OCI-LY3 (cell line): ENCODE results near the gene AP3S1.

Experiments
- EZH2phosphoT487 ChIP-seq: fragments of 200-600 bp; shearing (Covaris generic); IDR thresholded peaks from 2 replicates; pipeline ENCODE4 v1.6.1; 2018; ENCODE audit warnings: antibody characterized with exemption, mixed run types, low read depth
- TF ChIP-seq, protein P1 (sequence below): fragments of 200-600, 300-600 bp; sonication (generic); IDR thresholded peaks from 2 replicates; pipeline ENCODE4 v1.5.1; 2014; ENCODE audit warnings: antibody characterized with exemption, low read length, low read depth

DNA sequence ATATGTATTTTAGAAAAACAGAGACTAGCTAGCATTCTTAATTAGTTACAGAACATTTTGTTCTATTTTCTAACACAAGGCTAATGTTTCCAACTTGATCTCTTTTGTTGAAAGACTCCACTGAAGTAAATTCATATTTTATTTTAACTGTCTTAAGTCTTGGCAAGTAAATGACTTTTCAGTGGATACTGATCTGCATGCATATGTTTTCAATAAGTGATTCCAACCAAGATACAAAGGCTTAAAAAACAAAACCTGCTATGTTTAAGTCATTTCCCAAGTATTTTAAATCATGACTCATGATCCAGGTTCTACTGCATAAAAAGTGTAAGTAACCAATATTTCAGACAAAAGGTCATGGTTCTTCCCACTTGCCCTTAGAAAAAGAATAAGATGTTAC is 31.0 kb upstream of the AP3S1 start:
- TF ChIP-seq, protein P1, sequence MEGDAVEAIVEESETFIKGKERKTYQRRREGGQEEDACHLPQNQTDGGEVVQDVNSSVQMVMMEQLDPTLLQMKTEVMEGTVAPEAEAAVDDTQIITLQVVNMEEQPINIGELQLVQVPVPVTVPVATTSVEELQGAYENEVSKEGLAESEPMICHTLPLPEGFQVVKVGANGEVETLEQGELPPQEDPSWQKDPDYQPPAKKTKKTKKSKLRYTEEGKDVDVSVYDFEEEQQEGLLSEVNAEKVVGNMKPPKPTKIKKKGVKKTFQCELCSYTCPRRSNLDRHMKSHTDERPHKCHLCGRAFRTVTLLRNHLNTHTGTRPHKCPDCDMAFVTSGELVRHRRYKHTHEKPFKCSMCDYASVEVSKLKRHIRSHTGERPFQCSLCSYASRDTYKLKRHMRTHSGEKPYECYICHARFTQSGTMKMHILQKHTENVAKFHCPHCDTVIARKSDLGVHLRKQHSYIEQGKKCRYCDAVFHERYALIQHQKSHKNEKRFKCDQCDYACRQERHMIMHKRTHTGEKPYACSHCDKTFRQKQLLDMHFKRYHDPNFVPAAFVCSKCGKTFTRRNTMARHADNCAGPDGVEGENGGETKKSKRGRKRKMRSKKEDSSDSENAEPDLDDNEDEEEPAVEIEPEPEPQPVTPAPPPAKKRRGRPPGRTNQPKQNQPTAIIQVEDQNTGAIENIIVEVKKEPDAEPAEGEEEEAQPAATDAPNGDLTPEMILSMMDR: no peak
- TF ChIP-seq EZH2phosphoT487: no peak
